Vagina (tissue), 2 donors: ENCODE data around the gene TWF2. TPM values are rescaled to one million over a fixed set of nuclear protein-coding genes. Genes with fewer than 3 reads are reported as not detected.

ENCODE experiments used
- DNase-seq, 2 donors: peaks; one replicate each; pipeline ENCODE4 v3.0.0-alpha.2; 2017; ENCODE audit errors: extremely low spot score in 2 of 2
- H3K27ac ChIP-seq: fragments of 200-600 bp; sonication (generic); one replicate; pipeline ENCODE4 v1.5.1; 2019
- H3K27me3 ChIP-seq: fragments of 200-600 bp; sonication (generic); one replicate; pipeline ENCODE4 v1.5.1; 2019
- H3K36me3 ChIP-seq, 2 donors: fragments of 200-600 bp; sonication (generic); one replicate each; pipeline ENCODE4 v1.5.1; 2017 to 2019
- H3K4me1 ChIP-seq: fragments of 200-600 bp; sonication (generic); one replicate; pipeline ENCODE4 v1.5.1; 2019
- H3K4me3 ChIP-seq, 2 donors: fragments of 200-600 bp; sonication (generic); 1 replicate in 1 of 2; 2 replicates in 1 of 2; pipeline ENCODE4 v1.5.1; 2016 to 2019
- H3K9me3 ChIP-seq: fragments of 200-600 bp; sonication (generic); one replicate; pipeline ENCODE4 v1.5.1; 2019
- POLR2A ChIP-seq, 2 donors: fragments of 450-650 bp; IDR thresholded peaks; one replicate each; pipeline ENCODE4 v1.6.1; 2017; ENCODE audit warnings: antibody characterized with exemption in 2 of 2, mild to moderate bottlenecking in 2 of 2, moderate library complexity in 2 of 2
- POLR2AphosphoS5 ChIP-seq, 2 donors: sonication (generic); formaldehyde crosslinking; IDR thresholded peaks; one replicate each; pipeline ENCODE4 v1.9.0; 2017; ENCODE audit warnings: antibody characterized with exemption in 2 of 2, mild to moderate bottlenecking in 2 of 2, low read depth in 1 of 2; ENCODE audit not compliant: insufficient read depth in 1 of 2
- intact Hi-C: fragments of 100-400 bp; cut with DNase I; formaldehyde crosslinking; loops from one replicate; pipeline ENCODE4 v1.15.1; 2023
- total RNA-seq: library from RNA; depleted of rRNA; stranded (reverse); fragments of >200 nt; gene quantifications from one replicate; pipeline ENCODE4 v1.2.3, GENCODE V29; 2016
- TF ChIP-seq, protein P1 (sequence below), 3 experiments: fragments of 450-650 bp in 2 of 3; fragments of 200-600 bp in 1 of 3; sonication (generic) in 1 of 3; IDR thresholded peaks; one replicate each; pipeline ENCODE4 v1.5.1; 2017 to 2019; ENCODE audit warnings: antibody characterized with exemption in 3 of 3, mild to moderate bottlenecking in 2 of 3, moderate library complexity in 2 of 3

Gene TWF2
- total RNA-seq, 1 donor from 2014 or later: 93.8 TPM

DNA sequence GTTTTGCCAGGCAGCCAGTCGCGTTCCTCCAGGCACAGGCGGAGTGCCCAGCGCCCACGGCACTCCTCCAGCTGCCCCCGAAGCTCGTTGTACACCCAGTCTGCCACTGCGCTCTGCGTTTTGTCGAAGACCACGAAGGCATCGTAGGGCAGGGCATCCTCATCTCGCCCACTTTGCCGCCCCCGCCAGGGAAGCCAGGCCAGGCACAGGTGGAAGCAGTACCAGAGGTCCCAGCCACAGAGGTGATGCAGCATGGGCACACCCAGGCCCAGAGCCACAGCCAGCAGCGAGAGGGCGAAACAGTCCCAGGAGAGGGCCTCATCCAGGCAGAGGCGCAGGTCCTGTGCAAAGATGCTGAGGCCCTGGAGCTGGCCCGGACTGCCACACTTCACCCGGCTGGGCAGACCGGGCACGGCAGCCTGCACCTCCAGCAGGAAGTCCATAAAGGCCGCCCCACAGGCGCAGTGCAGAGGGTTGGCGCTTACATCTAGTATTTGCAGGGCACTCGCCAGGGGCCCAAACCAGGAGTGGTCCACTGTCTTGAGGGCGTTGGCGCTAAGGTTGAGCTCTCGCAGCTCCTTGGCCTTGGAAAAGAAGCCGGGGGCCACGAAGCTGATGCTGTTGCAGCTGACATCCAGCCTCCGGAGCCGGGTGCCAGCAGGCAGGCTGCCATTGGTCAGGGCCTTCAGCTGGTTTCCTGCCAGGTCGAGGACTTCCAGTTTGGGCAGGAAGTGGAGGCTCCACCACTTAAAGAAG lies 17.2 kb downstream of the TWF2 start:
- H3K9me3 ChIP-seq: no peaks in the 10 kb centered on the region
- no peak overlapping the region for H3K27ac ChIP-seq
- TF ChIP-seq, protein P1, sequence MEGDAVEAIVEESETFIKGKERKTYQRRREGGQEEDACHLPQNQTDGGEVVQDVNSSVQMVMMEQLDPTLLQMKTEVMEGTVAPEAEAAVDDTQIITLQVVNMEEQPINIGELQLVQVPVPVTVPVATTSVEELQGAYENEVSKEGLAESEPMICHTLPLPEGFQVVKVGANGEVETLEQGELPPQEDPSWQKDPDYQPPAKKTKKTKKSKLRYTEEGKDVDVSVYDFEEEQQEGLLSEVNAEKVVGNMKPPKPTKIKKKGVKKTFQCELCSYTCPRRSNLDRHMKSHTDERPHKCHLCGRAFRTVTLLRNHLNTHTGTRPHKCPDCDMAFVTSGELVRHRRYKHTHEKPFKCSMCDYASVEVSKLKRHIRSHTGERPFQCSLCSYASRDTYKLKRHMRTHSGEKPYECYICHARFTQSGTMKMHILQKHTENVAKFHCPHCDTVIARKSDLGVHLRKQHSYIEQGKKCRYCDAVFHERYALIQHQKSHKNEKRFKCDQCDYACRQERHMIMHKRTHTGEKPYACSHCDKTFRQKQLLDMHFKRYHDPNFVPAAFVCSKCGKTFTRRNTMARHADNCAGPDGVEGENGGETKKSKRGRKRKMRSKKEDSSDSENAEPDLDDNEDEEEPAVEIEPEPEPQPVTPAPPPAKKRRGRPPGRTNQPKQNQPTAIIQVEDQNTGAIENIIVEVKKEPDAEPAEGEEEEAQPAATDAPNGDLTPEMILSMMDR (IDR thresholded peaks at IDR 0.05): no peak
- TF ChIP-seq POLR2AphosphoS5 (IDR thresholded peaks at IDR 0.05; ENCODE audit: insufficient read depth in 1 of 2, low read depth in 1 of 2) (no peak), POLR2A (IDR thresholded peaks at IDR 0.05) (no peak)
- intact Hi-C loops: loop anchor here (5.0 kb wide), 1 partner anchor 116 kb away; no protein-coding TSS in a partner anchor
- no peaks in the 10 kb centered on the region for H3K27me3 ChIP-seq
- H3K4me1 ChIP-seq: peaks cover 39% of the 10 kb centered on the region
- no peak overlapping the region for H3K4me3 ChIP-seq
- H3K36me3 ChIP-seq: no peaks in the 10 kb centered on the region
- DNase-seq: no peak

DNA sequence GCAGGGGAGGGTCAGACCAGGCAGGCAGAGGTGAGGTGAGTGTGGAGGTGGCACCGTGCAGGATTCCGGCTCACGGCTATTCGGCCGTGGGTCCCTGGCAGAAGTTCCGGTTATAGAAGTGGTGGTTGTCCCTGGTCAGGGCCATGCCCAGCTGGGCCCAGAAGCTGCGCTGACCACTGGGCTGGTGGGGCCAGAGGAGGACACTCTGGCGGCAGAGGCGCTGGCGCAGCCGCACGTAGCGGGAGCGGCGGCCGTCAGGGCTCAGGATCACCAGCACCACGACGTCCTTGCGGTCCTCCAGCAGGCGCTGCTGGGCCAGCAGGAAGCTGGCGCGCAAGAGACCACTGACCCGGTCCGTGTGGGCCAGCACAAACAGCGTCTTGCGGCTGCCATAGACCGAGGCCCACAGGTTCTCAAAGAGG lies 17.8 kb downstream of the TWF2 start:
- Histone ChIP-seq H3K27me3 (no peaks in the 10 kb centered on the region), H3K4me3 (no peak overlapping the region), H3K9me3 (no peaks in the 10 kb centered on the region), H3K27ac (no peak overlapping the region), H3K36me3 (no peaks in the 10 kb centered on the region), H3K4me1 (peaks cover 45% of the 10 kb centered on the region)
- no peak for DNase-seq
- intact Hi-C loops: loop anchor here (5.0 kb wide), 1 partner anchor 116 kb away; no protein-coding TSS in a partner anchor
- TF ChIP-seq POLR2A (IDR thresholded peaks at IDR 0.05) (no peak), POLR2AphosphoS5 (IDR thresholded peaks at IDR 0.05; ENCODE audit: insufficient read depth in 1 of 2, low read depth in 1 of 2) (no peak)
- TF ChIP-seq, protein P1 (IDR thresholded peaks at IDR 0.05): no peak

DNA sequence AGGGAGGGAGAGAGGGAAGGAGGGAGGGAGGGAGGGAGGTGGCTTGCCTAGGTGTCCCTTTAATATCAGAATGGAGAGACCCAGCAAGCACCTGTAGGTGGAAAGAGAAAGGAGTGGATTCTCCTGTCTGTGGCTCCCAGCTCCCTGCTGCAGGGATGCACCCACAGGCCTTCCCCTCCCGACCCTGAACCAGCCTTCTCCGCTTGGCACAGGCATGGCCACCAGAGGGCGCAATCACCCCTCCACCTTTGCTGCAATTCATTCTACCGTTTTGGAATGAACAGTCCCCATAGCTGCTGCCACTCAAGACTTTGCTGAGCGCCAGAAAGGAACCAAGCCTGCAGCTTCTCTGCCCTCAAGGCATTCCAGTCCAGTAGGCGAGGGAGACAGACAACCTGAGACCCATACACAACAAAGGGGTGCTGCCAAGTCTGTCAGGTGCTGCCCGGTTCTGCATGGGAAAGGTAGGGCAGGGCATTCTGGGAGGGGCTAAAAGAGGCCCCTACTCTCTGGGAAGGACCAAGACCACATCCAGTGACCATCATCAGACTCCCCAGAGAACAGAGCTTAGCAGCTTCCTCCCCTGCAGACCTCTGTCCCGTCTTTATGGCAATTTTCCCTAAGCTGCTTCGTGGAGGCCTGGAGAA lies 18.5 kb downstream of the TWF2 start:
- Histone ChIP-seq H3K27me3 (no peaks in the 10 kb centered on the region), H3K4me1 (peaks cover 46% of the 10 kb centered on the region), H3K36me3 (peaks cover 0 to under 1% of the 10 kb centered on the region in 2 donors), H3K9me3 (no peaks in the 10 kb centered on the region), H3K27ac (no peak overlapping the region), H3K4me3 (no peak overlapping the region)
- no peak for DNase-seq
- intact Hi-C loops: loop anchor here (5.0 kb wide), 1 partner anchor 117 kb away; no protein-coding TSS in a partner anchor
- TF ChIP-seq POLR2AphosphoS5 (IDR thresholded peaks at IDR 0.05; ENCODE audit: insufficient read depth in 1 of 2, low read depth in 1 of 2) (peak in 1 of 2 donors; percentile 27), POLR2A (IDR thresholded peaks at IDR 0.05) (no peak)
- TF ChIP-seq, protein P1 (IDR thresholded peaks at IDR 0.05): peak; percentile 67 to 91 (median 72)

GRCh38 chr3:52218937-52219650 lies 19.9 kb downstream of the TWF2 start:
- no peak for DNase-seq
- Histone ChIP-seq H3K4me1 (peaks cover 46% of the 10 kb centered on the region), H3K27me3 (no peaks in the 10 kb centered on the region), H3K27ac (no peak overlapping the region), H3K4me3 (no peak overlapping the region), H3K9me3 (no peaks in the 10 kb centered on the region), H3K36me3 (peaks cover 0 to 12% of the 10 kb centered on the region in 2 donors)
- intact Hi-C loops: loop anchor here (5.0 kb wide), 1 partner anchor 53 kb away; no protein-coding TSS in a partner anchor
- TF ChIP-seq POLR2A (IDR thresholded peaks at IDR 0.05): no peak
- TF ChIP-seq, protein P1 (IDR thresholded peaks at IDR 0.05): no peak
- no peak for TF ChIP-seq POLR2AphosphoS5 (IDR thresholded peaks at IDR 0.05; ENCODE audit: insufficient read depth in 1 of 2, low read depth in 1 of 2)
